Measurements from ENCODE around the gene RAD18.

The RAD18 gene

GRCh38 chr3:8979262-8979661 lies 16.0 kb upstream of the RAD18 start:
- TF ChIP-seq ZFP3 (CRISPR knock-in tag; IDR thresholded peaks at IDR 0.05) = no peak
- no peak for TF ChIP-seq CREB5 (CRISPR knock-in tag; IDR thresholded peaks at IDR 0.05; ENCODE audit: low read depth)
- TF ChIP-seq ZC3H10 (CRISPR knock-in tag; IDR thresholded peaks at IDR 0.05) = no peak
- TF ChIP-seq ZNF70 (CRISPR knock-in tag; IDR thresholded peaks at IDR 0.05) = no peak
- no peak for TF ChIP-seq PATZ1 (CRISPR knock-in tag; IDR thresholded peaks at IDR 0.05; ENCODE audit: borderline replicate concordance)
- no peak for TF ChIP-seq POU6F1 (CRISPR knock-in tag; IDR thresholded peaks at IDR 0.05; ENCODE audit: borderline replicate concordance, low read depth)
- ATAC-seq = no peak

- ATAC-seq = no peak
- TF ChIP-seq TOX (CRISPR knock-in tag; IDR thresholded peaks at IDR 0.05; ENCODE audit: borderline replicate concordance) = no peak
- no peak for TF ChIP-seq ARNTL (CRISPR knock-in tag; IDR thresholded peaks at IDR 0.05; ENCODE audit: borderline replicate concordance, low read depth)
- TF ChIP-seq POU6F1 (CRISPR knock-in tag; IDR thresholded peaks at IDR 0.05; ENCODE audit: borderline replicate concordance, low read depth) = no peak
- TF ChIP-seq RARB (CRISPR knock-in tag; IDR thresholded peaks at IDR 0.05) = no peak
- no peak for TF ChIP-seq ZNF70 (CRISPR knock-in tag; IDR thresholded peaks at IDR 0.05)
Observed at GRCh38 chr3:8978551-8978950, 15.3 kb upstream of the RAD18 start.

GRCh38 chr3:8976540-8977182 lies 13.4 kb upstream of the RAD18 start:
- TF ChIP-seq ZC3H10 (CRISPR knock-in tag; IDR thresholded peaks at IDR 0.05) = no peak
- TF ChIP-seq ARNTL (CRISPR knock-in tag; IDR thresholded peaks at IDR 0.05; ENCODE audit: borderline replicate concordance, low read depth) = no peak
- no peak for TF ChIP-seq OSR1 (CRISPR knock-in tag; IDR thresholded peaks at IDR 0.05)
- no peak for TF ChIP-seq RARB (CRISPR knock-in tag; IDR thresholded peaks at IDR 0.05)
- TF ChIP-seq ZNF8 (CRISPR knock-in tag; IDR thresholded peaks at IDR 0.05) = no peak
- TF ChIP-seq TOX (CRISPR knock-in tag; IDR thresholded peaks at IDR 0.05; ENCODE audit: borderline replicate concordance) = no peak
- TF ChIP-seq BACH2 (CRISPR knock-in tag; IDR thresholded peaks at IDR 0.05; ENCODE audit: borderline replicate concordance) = no peak
- TF ChIP-seq ZNF70 (CRISPR knock-in tag; IDR thresholded peaks at IDR 0.05) = no peak
- no peak for TF ChIP-seq ZNF565 (CRISPR knock-in tag; conservative IDR thresholded peaks at IDR 0.05; ENCODE audit: low read depth)
- no peak for TF ChIP-seq TCF4 (CRISPR knock-in tag; IDR thresholded peaks at IDR 0.05; ENCODE audit: borderline replicate concordance)
- no peak for ATAC-seq

GRCh38 chr3:8975081-8976020 lies 12.1 kb upstream of the RAD18 start:
- ATAC-seq = no peak

More at GRCh38 chr3:8975081-8976020, 12.1 kb upstream of the RAD18 start:
- TF ChIP-seq ZNF8 (CRISPR knock-in tag; IDR thresholded peaks at IDR 0.05) (no peak), BACH2 (CRISPR knock-in tag; IDR thresholded peaks at IDR 0.05; ENCODE audit: borderline replicate concordance) (no peak), RARB (CRISPR knock-in tag; IDR thresholded peaks at IDR 0.05) (no peak), TOX (CRISPR knock-in tag; IDR thresholded peaks at IDR 0.05; ENCODE audit: borderline replicate concordance) (no peak), ZFP30 (CRISPR knock-in tag; IDR thresholded peaks at IDR 0.05) (no peak), GLIS3 (CRISPR knock-in tag; IDR thresholded peaks at IDR 0.05) (no peak), PPARA (CRISPR knock-in tag; IDR thresholded peaks at IDR 0.05; ENCODE audit: borderline replicate concordance) (no peak), TSHZ2 (CRISPR knock-in tag; IDR thresholded peaks at IDR 0.05) (no peak), POU6F1 (CRISPR knock-in tag; IDR thresholded peaks at IDR 0.05; ENCODE audit: borderline replicate concordance, low read depth) (no peak)

Measured in SK-N-SH treated with all-trans-retinoic acid at 6 μM for 48 hours (cell line).